Vagina (tissue), 2 donors: ENCODE results near the gene NMT1. TPM values are rescaled to one million over a fixed set of nuclear protein-coding genes. Genes with fewer than 3 reads are reported as not detected.
A peak's percentile ranks its signal among the peaks of the same experiment; 100 is the strongest.

Experiments
- DNase-seq, 2 donors: peaks; one replicate each; pipeline ENCODE4 v3.0.0-alpha.2; 2017; ENCODE audit errors: extremely low spot score in 2 of 2
- H3K27ac ChIP-seq: fragments of 200-600 bp; sonication (generic); one replicate; pipeline ENCODE4 v1.5.1; 2019
- H3K27me3 ChIP-seq: fragments of 200-600 bp; sonication (generic); one replicate; pipeline ENCODE4 v1.5.1; 2019
- H3K36me3 ChIP-seq, 2 donors: fragments of 200-600 bp; sonication (generic); one replicate each; pipeline ENCODE4 v1.5.1; 2017 to 2019
- H3K4me1 ChIP-seq: fragments of 200-600 bp; sonication (generic); one replicate; pipeline ENCODE4 v1.5.1; 2019
- H3K4me3 ChIP-seq, 2 donors: fragments of 200-600 bp; sonication (generic); 1 replicate in 1 of 2; 2 replicates in 1 of 2; pipeline ENCODE4 v1.5.1; 2016 to 2019
- H3K9me3 ChIP-seq: fragments of 200-600 bp; sonication (generic); one replicate; pipeline ENCODE4 v1.5.1; 2019
- CTCF ChIP-seq, 3 experiments: fragments of 450-650 bp in 2 of 3; fragments of 200-600 bp in 1 of 3; sonication (generic) in 1 of 3; IDR thresholded peaks; one replicate each; pipeline ENCODE4 v1.5.1; 2017 to 2019; ENCODE audit warnings: antibody characterized with exemption in 3 of 3, mild to moderate bottlenecking in 2 of 3, moderate library complexity in 2 of 3
- POLR2A ChIP-seq, 2 donors: fragments of 450-650 bp; IDR thresholded peaks; one replicate each; pipeline ENCODE4 v1.6.1; 2017; ENCODE audit warnings: antibody characterized with exemption in 2 of 2, mild to moderate bottlenecking in 2 of 2, moderate library complexity in 2 of 2
- POLR2AphosphoS5 ChIP-seq, 2 donors: sonication (generic); formaldehyde crosslinking; IDR thresholded peaks; one replicate each; pipeline ENCODE4 v1.9.0; 2017; ENCODE audit warnings: antibody characterized with exemption in 2 of 2, mild to moderate bottlenecking in 2 of 2, low read depth in 1 of 2; ENCODE audit not compliant: insufficient read depth in 1 of 2
- intact Hi-C: fragments of 100-400 bp; cut with DNase I; formaldehyde crosslinking; loops from one replicate; pipeline ENCODE4 v1.15.1; 2023
- total RNA-seq: library from RNA; depleted of rRNA; stranded (reverse); fragments of >200 nt; gene quantifications from one replicate; pipeline ENCODE4 v1.2.3, GENCODE V29; 2016

Gene NMT1
- total RNA-seq, 1 donor from 2014 or later: 49.4 TPM

GRCh38 chr17:45034599-45034998, 26.5 kb upstream of the NMT1 start:
- H3K4me3 ChIP-seq: no peak overlapping the region
- no peaks in the 10 kb centered on the region for H3K27me3 ChIP-seq
- no peak overlapping the region for H3K27ac ChIP-seq
- peaks cover 26% of the 10 kb centered on the region for H3K4me1 ChIP-seq
- TF ChIP-seq POLR2AphosphoS5 (IDR thresholded peaks at IDR 0.05; ENCODE audit: insufficient read depth in 1 of 2, low read depth in 1 of 2) (no peak), POLR2A (IDR thresholded peaks at IDR 0.05) (no peak)
- intact Hi-C loops: no loop called here
- no peaks in the 10 kb centered on the region for H3K9me3 ChIP-seq
- H3K36me3 ChIP-seq: peaks cover 0 to 30% of the 10 kb centered on the region in 2 donors
- no peak for DNase-seq

GRCh38 chr17:45035848-45036247, 25.3 kb upstream of the NMT1 start:
- Histone ChIP-seq H3K27me3 (no peaks in the 10 kb centered on the region), H3K4me3 (no peak overlapping the region), H3K36me3 (peaks cover 0 to 22% of the 10 kb centered on the region in 2 donors), H3K9me3 (no peaks in the 10 kb centered on the region), H3K4me1 (peaks cover 31% of the 10 kb centered on the region), H3K27ac (no peak overlapping the region)
- intact Hi-C loops: no loop called here
- no peak for DNase-seq
- TF ChIP-seq CTCF (IDR thresholded peaks at IDR 0.05) (no peak), POLR2AphosphoS5 (IDR thresholded peaks at IDR 0.05; ENCODE audit: insufficient read depth in 1 of 2, low read depth in 1 of 2) (no peak), POLR2A (IDR thresholded peaks at IDR 0.05) (no peak)

GRCh38 chr17:45036691-45037090, 24.4 kb upstream of the NMT1 start:
- H3K4me1 ChIP-seq: peaks cover 35% of the 10 kb centered on the region
- H3K27me3 ChIP-seq: no peaks in the 10 kb centered on the region
- no peak overlapping the region for H3K27ac ChIP-seq
- no peak overlapping the region for H3K4me3 ChIP-seq
- intact Hi-C loops: no loop called here
- no peak for DNase-seq
- peaks cover 0 to 18% of the 10 kb centered on the region in 2 donors for H3K36me3 ChIP-seq
- no peaks in the 10 kb centered on the region for H3K9me3 ChIP-seq
- TF ChIP-seq CTCF (IDR thresholded peaks at IDR 0.05) (no peak), POLR2A (IDR thresholded peaks at IDR 0.05) (no peak), POLR2AphosphoS5 (IDR thresholded peaks at IDR 0.05; ENCODE audit: insufficient read depth in 1 of 2, low read depth in 1 of 2) (no peak)

GRCh38 chr17:45038728-45039634, 22.1 kb upstream of the NMT1 start:
- H3K4me1 ChIP-seq: peaks cover 52% of the 10 kb centered on the region
- DNase-seq: no peak
- no peaks in the 10 kb centered on the region for H3K9me3 ChIP-seq
- H3K27me3 ChIP-seq: no peaks in the 10 kb centered on the region
- TF ChIP-seq CTCF (IDR thresholded peaks at IDR 0.05) (no peak), POLR2A (IDR thresholded peaks at IDR 0.05) (no peak), POLR2AphosphoS5 (IDR thresholded peaks at IDR 0.05; ENCODE audit: insufficient read depth in 1 of 2, low read depth in 1 of 2) (peak in 1 of 2 donors; percentile 4)
- peaks cover 0 to 7% of the 10 kb centered on the region in 2 donors for H3K36me3 ChIP-seq
- intact Hi-C loops: no loop called here
- peak overlapping the region; percentile 49 for H3K27ac ChIP-seq
- H3K4me3 ChIP-seq: no peak overlapping the region

GRCh38 chr17:45040459-45040858, 20.7 kb upstream of the NMT1 start:
- peaks cover 66% of the 10 kb centered on the region for H3K4me1 ChIP-seq
- H3K9me3 ChIP-seq: no peaks in the 10 kb centered on the region
- TF ChIP-seq POLR2A (IDR thresholded peaks at IDR 0.05) (no peak), CTCF (IDR thresholded peaks at IDR 0.05) (no peak), POLR2AphosphoS5 (IDR thresholded peaks at IDR 0.05; ENCODE audit: insufficient read depth in 1 of 2, low read depth in 1 of 2) (no peak)
- no peak for DNase-seq
- H3K36me3 ChIP-seq: no peaks in the 10 kb centered on the region
- intact Hi-C loops: no loop called here
- H3K27me3 ChIP-seq: no peaks in the 10 kb centered on the region
- H3K27ac ChIP-seq: no peak overlapping the region
- H3K4me3 ChIP-seq: no peak overlapping the region
